Measurements from ENCODE around the gene TGOLN2.

The TGOLN2 gene

GRCh38 chr2:85272357-85272756, 55.4 kb downstream of the TGOLN2 start:
- Histone ChIP-seq H3K4me1 (ENCODE audit: control insufficient read depth, insufficient read depth, low read length, poor library complexity, severe bottlenecking) (no peaks in the 10 kb centered on the region), H3K36me3 (ENCODE audit: control insufficient read depth, insufficient read depth, low read length) (no peaks in the 10 kb centered on the region), H3K9me3 (ENCODE audit: control insufficient read depth, low read length) (no peaks in the 10 kb centered on the region), H3K27me3 (replicated peaks; ENCODE audit: control insufficient read depth, insufficient read depth, low read length, poor library complexity, severe bottlenecking) (no peaks in the 10 kb centered on the region), H3K4me3 (ENCODE audit: insufficient read depth, low read depth, low read length, poor library complexity, severe bottlenecking) (no peak overlapping the region), H3K27ac (ENCODE audit: insufficient read depth, low read length, poor library complexity, severe bottlenecking) (no peak overlapping the region)
- no peak for DNase-seq

DNA sequence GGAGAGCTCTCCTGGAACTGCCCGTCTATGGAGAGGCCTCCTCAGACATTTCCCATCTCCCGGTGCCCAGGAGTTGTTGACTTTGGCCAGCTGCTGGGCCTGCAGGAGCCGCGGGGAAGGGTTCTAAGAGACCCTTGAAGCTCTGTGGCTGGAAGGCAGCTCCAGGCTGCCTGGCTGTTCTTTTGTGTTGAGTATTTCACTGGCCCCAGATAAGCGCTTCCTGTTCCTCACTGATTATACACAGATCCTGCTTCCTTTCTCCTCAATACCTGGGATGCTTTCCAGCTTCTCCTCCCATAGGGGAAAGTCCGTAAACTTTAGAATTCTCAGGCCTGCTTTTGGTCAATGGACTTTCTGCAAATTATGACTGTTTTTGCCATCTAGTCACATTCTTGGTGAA, 57.8 kb downstream of the TGOLN2 start:
- no peak overlapping the region for H3K27ac ChIP-seq (ENCODE audit: insufficient read depth, low read length, poor library complexity, severe bottlenecking)
- H3K9me3 ChIP-seq (ENCODE audit: control insufficient read depth, low read length): no peaks in the 10 kb centered on the region
- DNase-seq: no peak
- H3K4me3 ChIP-seq (ENCODE audit: insufficient read depth, low read depth, low read length, poor library complexity, severe bottlenecking): no peak overlapping the region
- H3K27me3 ChIP-seq (replicated peaks; ENCODE audit: control insufficient read depth, insufficient read depth, low read length, poor library complexity, severe bottlenecking): no peaks in the 10 kb centered on the region
- no peaks in the 10 kb centered on the region for H3K4me1 ChIP-seq (ENCODE audit: control insufficient read depth, insufficient read depth, low read length, poor library complexity, severe bottlenecking)
- no peaks in the 10 kb centered on the region for H3K36me3 ChIP-seq (ENCODE audit: control insufficient read depth, insufficient read depth, low read length)
